Activated CD4-positive, alpha-beta T cell treated with anti-CD3 and anti-CD28 coated beads, Interleukin-2, amount 10 ng/mL, durations not matched to agents 24 days and 14 days (primary cell): ENCODE data around the gene POTEF. TPM values are rescaled to one million over a fixed set of nuclear protein-coding genes. Genes with fewer than 3 reads are reported as not detected.
A peak's percentile ranks its signal among the peaks of the same experiment; 100 is the strongest.
"Not testable (repeated sequence)": the region's sequence is repeated elsewhere in the genome, so short reads cannot be mapped to it uniquely, and the experiment has no call there.

ENCODE experiments used
- DNase-seq: peaks from one replicate; pipeline ENCODE4 v3.0.0; 2022
- H3K27ac Mint-ChIP-seq: one replicate; pipeline ENCODE4 v1.8.0; 2022; ENCODE audit warnings: mild to moderate bottlenecking, mixed read lengths
- H3K27me3 Mint-ChIP-seq: one replicate; pipeline ENCODE4 v1.8.0; 2022; ENCODE audit warnings: mixed read lengths
- H3K36me3 Mint-ChIP-seq: one replicate; pipeline ENCODE4 v1.8.0; 2022; ENCODE audit warnings: low read depth, mild to moderate bottlenecking, mixed read lengths
- H3K4me1 Mint-ChIP-seq: one replicate; pipeline ENCODE4 v1.8.0; 2021; ENCODE audit warnings: mixed read lengths
- H3K4me3 Mint-ChIP-seq: one replicate; pipeline ENCODE4 v1.8.0; 2022; ENCODE audit warnings: mild to moderate bottlenecking, moderate library complexity, mixed read lengths
- H3K9me3 Mint-ChIP-seq: one replicate; pipeline ENCODE4 v1.8.0; 2021; ENCODE audit warnings: mixed read lengths
- intact Hi-C: fragments of 100-400 bp; cut with micrococcal nuclease; formaldehyde crosslinking; loops from one replicate; pipeline ENCODE4 v1.15.1; 2023
- total RNA-seq: library from RNA; stranded (reverse); gene quantifications from 2 replicates; pipeline ENCODE4 v1.2.3, GENCODE V29; 2022

The POTEF gene
- total RNA-seq, 1 donor from 2014 or later = not detected

DNA sequence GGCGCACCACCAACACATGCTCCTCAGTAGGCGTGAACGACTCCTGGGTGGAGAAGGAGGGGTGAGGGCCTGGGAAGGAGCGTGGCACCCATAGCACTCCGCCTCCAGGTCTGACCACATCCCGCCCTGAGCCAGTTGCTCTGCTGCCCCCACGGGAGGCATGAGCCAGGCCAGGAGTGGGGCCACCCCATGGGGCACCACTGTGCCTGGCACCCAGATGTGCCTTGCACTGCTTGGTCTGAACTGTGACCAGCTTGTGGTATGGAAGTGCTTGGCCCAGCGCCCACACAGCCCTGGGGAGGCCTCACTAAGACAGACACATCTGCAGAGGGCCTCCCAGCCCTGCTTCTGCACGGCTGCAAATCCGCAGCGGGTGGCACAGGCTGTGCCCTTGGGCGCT lies 28.3 kb upstream of the POTEF start:
- H3K4me3 Mint-ChIP-seq, intact Hi-C loops, H3K27me3 Mint-ChIP-seq, DNase-seq, H3K4me1 Mint-ChIP-seq, H3K27ac Mint-ChIP-seq, H3K9me3 Mint-ChIP-seq: not testable (repeated sequence)
- peaks cover 20% of the 10 kb centered on the region for H3K36me3 Mint-ChIP-seq

DNA sequence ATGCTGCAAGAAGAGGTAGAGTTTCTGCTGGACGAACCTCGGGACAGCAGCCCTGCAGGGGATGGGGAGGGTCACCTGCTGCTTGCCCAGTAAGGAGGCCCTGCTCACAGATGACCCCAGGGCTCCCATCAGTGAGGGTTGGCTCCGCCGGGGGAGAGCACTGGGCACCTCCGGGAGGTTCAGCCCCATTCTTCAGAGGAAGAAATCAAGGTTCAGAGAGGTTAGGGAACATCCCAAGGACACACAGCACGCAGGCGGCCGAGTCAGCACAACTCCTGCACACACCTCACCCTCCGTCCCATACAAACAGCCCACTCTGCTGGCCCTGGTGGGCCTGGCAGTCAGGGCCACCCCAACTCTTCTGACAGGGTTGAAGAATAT lies 27.6 kb upstream of the POTEF start:
- Mint-ChIP-seq H3K4me1 (peaks cover 5% of the 10 kb centered on the region), H3K9me3 (no peaks in the 10 kb centered on the region), H3K27ac (no peak overlapping the region), H3K36me3 (peaks cover 21% of the 10 kb centered on the region), H3K4me3 (no peak overlapping the region), H3K27me3 (no peaks in the 10 kb centered on the region)
- no peak for DNase-seq
- intact Hi-C loops = no loop called here

DNA sequence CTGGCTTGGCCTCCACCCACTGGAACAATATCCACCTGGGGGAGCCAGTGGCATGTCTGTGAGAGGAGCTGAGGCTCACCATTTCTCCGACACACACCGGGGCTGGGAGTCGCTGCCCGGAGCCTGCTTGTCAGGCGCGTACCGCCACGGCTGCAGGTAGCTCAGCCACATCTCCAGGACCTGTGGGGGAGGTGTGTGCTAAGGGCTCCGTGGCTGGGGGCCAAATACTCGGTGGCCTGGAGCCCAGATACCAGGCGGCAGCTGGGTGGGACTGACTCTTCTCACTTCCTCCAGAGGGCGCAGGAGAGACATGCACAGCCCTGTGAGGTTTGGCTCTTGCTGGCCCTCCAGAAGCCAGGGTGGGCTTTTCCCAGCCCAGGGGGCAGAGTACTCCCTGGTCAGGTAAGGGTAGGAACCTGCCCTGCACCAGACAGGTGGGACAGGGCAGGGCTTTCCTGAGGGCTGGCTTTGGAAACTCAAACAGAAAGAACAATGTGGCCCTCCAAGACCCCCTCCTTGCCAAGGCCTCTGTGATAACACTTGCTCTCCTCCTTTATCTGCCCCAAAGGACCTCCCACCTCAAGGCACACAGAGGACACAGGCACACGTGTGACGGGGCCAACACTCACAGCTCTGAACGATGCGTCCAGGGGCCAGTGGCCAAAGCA lies 27.1 kb upstream of the POTEF start:
- H3K27me3 Mint-ChIP-seq, intact Hi-C loops, H3K4me1 Mint-ChIP-seq, H3K9me3 Mint-ChIP-seq, H3K4me3 Mint-ChIP-seq, H3K27ac Mint-ChIP-seq: not testable (repeated sequence)
- DNase-seq = peak; percentile 71
- peaks cover 20% of the 10 kb centered on the region for H3K36me3 Mint-ChIP-seq

GRCh38 chr2:130154773-130155765 lies 26.0 kb upstream of the POTEF start:
- intact Hi-C loops = no loop called here
- Mint-ChIP-seq H3K4me1 (peaks cover 5% of the 10 kb centered on the region), H3K27ac (no peak overlapping the region), H3K9me3 (no peaks in the 10 kb centered on the region), H3K4me3 (no peak overlapping the region), H3K27me3 (no peaks in the 10 kb centered on the region), H3K36me3 (peaks cover 19% of the 10 kb centered on the region)
- no peak for DNase-seq

GRCh38 chr2:130154423-130154770 lies 25.4 kb upstream of the POTEF start:
- H3K27me3 Mint-ChIP-seq, intact Hi-C loops, DNase-seq, H3K4me1 Mint-ChIP-seq, H3K27ac Mint-ChIP-seq, H3K9me3 Mint-ChIP-seq, H3K4me3 Mint-ChIP-seq: not testable (repeated sequence)
- peaks cover 18% of the 10 kb centered on the region for H3K36me3 Mint-ChIP-seq

DNA sequence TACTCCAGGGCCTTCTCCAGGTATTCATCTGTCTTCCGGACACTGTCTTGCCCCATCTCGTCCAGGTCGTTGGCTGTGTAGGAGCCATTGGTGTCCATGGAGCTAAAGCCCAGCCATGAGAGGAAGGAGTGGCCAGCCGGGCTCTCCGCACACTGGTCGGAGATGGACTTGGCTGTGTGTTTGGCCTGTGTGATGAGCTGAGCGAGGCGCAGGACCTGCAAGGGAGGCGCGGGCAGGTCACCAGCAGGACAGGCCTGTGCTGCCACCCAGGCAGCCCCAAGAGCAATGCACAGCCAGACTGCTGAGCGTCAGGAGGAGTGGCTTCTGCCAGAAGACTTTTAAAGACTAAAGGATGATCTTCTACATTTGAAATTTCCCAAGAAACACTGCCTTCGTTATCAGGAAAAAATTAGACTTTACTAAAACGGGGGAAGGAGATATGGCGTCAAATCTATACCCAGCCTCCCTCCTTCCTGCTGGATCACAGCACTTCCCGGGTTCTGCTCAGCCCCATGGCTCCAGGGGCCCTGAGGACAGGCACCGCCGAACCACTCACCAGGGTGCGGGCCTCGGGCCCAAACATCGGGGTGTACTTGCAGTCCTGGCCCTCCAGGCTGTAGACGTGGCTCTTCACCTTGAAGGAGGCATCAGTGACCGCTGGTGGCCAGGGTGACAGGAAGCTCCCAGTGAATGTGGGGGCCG lies 24.9 kb upstream of the POTEF start:
- DNase-seq, H3K27me3 Mint-ChIP-seq, H3K4me1 Mint-ChIP-seq, H3K27ac Mint-ChIP-seq, intact Hi-C loops, H3K4me3 Mint-ChIP-seq, H3K9me3 Mint-ChIP-seq: not testable (repeated sequence)
- H3K36me3 Mint-ChIP-seq = peaks cover 18% of the 10 kb centered on the region

DNA sequence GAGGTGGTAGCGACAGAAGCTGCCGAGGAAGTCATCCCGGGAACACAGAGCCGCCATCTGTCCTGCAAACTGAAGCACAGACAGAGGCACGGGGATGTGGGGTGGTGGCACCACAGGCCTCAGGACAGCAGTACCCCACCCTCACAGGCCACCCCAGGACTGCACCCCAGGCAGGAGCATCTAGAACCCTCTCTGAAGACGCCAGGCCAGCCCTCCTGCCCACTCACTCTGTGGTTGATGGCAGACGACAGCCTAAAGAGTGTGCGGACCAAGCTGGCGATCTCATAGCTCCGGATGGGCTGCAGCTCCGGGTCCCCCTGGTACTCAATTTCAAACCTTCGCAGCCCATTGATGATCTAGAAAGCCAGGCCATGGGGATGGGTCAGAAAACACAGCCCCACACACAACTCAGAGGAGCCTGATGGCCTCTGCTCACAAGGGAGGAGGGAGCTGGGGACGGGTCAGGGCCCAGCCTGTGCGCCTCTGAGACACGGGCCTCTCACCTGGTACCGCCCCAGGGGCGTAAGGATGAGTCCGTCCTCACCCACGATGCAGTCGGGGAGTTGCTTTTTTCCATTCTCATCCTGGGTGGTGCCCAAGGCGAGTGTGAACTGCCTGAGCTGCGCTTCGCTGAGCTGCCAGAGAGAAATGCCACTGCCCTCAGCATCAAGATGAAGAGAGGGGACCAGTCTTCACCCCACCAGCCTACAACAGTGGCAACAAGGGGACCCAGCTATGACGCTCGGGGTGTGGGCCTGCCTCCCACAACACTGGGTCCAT lies 24.0 kb upstream of the POTEF start:
- peaks cover 4% of the 10 kb centered on the region for H3K4me1 Mint-ChIP-seq
- DNase-seq = no peak
- intact Hi-C loops = no loop called here
- H3K36me3 Mint-ChIP-seq = peaks cover 18% of the 10 kb centered on the region
- H3K27me3 Mint-ChIP-seq = no peaks in the 10 kb centered on the region
- no peak overlapping the region for H3K27ac Mint-ChIP-seq
- H3K9me3 Mint-ChIP-seq = no peaks in the 10 kb centered on the region
- no peak overlapping the region for H3K4me3 Mint-ChIP-seq

- intact Hi-C loops, H3K27ac Mint-ChIP-seq, H3K9me3 Mint-ChIP-seq, DNase-seq, H3K4me3 Mint-ChIP-seq, H3K4me1 Mint-ChIP-seq, H3K27me3 Mint-ChIP-seq: not testable (repeated sequence)
- peaks cover 18% of the 10 kb centered on the region for H3K36me3 Mint-ChIP-seq
Measured at GRCh38 chr2:130152136-130152815, 23.3 kb upstream of the POTEF start.

GRCh38 chr2:130151145-130151512 lies 22.1 kb upstream of the POTEF start:
- peaks cover 14% of the 10 kb centered on the region for H3K36me3 Mint-ChIP-seq
- intact Hi-C loops, H3K4me3 Mint-ChIP-seq, H3K9me3 Mint-ChIP-seq, DNase-seq, H3K27ac Mint-ChIP-seq, H3K4me1 Mint-ChIP-seq, H3K27me3 Mint-ChIP-seq: not testable (repeated sequence)

- DNase-seq = no peak
- peaks cover 5% of the 10 kb centered on the region for H3K4me1 Mint-ChIP-seq
- no peak overlapping the region for H3K4me3 Mint-ChIP-seq
- peaks cover 7% of the 10 kb centered on the region for H3K27me3 Mint-ChIP-seq
- peaks cover 13% of the 10 kb centered on the region for H3K36me3 Mint-ChIP-seq
- H3K9me3 Mint-ChIP-seq = no peaks in the 10 kb centered on the region
- no peak overlapping the region for H3K27ac Mint-ChIP-seq
- intact Hi-C loops = no loop called here
Measured at GRCh38 chr2:130150181-130151144, 21.4 kb upstream of the POTEF start.

DNA sequence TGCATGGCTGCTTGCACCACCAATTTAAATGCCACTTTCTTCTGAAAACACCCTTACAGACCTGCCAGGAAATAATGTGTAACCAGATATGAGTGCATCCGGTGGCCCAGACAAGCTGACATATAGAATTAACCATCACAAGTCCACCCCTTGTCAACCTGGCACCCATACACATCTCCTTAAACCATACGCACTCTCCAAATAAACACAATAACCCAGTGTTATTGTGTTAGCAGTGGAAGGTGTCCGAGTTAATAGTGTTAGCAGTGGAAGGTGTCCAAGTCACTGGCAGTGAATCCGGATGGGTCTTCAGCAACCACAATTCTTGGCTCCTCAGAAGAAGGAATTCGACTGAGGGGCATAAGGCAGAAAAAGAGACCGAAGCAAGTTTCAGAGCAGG lies 19.5 kb upstream of the POTEF start:
- H3K4me1 Mint-ChIP-seq, intact Hi-C loops, H3K4me3 Mint-ChIP-seq, H3K9me3 Mint-ChIP-seq, H3K36me3 Mint-ChIP-seq, H3K27ac Mint-ChIP-seq, DNase-seq, H3K27me3 Mint-ChIP-seq: not testable (repeated sequence)

DNA sequence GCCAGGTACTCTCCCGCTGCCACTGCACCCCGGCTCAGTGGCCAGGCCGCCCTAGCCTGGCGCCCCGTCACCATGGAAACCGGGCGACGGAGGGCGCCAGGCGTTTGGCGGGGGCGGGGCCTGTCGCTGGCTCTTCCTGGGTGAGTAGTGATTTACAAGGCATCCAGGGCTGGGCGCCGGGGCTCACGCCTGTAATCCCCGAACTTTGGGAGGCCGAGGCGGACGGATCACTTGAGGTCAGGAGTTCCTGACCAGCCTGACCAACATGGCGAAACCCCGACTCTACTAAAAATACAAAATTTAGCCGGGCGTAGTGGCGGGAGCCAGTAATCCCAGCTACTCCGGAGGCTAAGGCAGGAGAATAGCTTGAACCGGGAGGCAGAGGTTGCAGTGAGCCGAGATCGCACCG lies 16.0 kb upstream of the POTEF start, which contains the start of gene CCDC74B:
Gene CCDC74B (minus strand): TSS at position 107 of the 409 bp plus-strand sequence. CDS start 116 bp downstream, outside the sequence.
- H3K4me1 Mint-ChIP-seq = peaks cover 14% of the 10 kb centered on the region
- H3K9me3 Mint-ChIP-seq, H3K27ac Mint-ChIP-seq, H3K36me3 Mint-ChIP-seq: not testable (repeated sequence)
- DNase-seq = peak; percentile 88
- peaks cover 16% of the 10 kb centered on the region for H3K27me3 Mint-ChIP-seq
- intact Hi-C loops = loop anchor here (1.0 kb wide), 1 partner anchor 36 kb away; the partner anchor contains the start of gene SMPD4
- H3K4me3 Mint-ChIP-seq = peak within 1 kb of the TSS; percentile 83
